SJCRH30 (cell line): ENCODE measurements around the gene CIDEA. TPM values are rescaled to one million over a fixed set of nuclear protein-coding genes. Genes with fewer than 3 reads are reported as not detected.
A peak's percentile ranks its signal among the peaks of the same experiment; 100 is the strongest.

Source experiments
- DNase-seq, 2 experiments: peaks; one replicate each; pipeline ENCODE4 v3.0.0-alpha.2; 2015 to 2020
- H3K27ac ChIP-seq: fragments of 250-450 bp; sonication (Bioruptor Pico); 2 replicates; pipeline ENCODE4 v1.5.1; 2020; ENCODE audit warnings: mild to moderate bottlenecking, moderate library complexity
- H3K27me3 ChIP-seq: fragments of 250-450 bp; sonication (Bioruptor Pico); 2 replicates; pipeline ENCODE4 v1.5.1; 2020; ENCODE audit warnings: mild to moderate bottlenecking, moderate library complexity
- H3K36me3 ChIP-seq: fragments of 250-450 bp; sonication (Bioruptor Pico); 2 replicates; pipeline ENCODE4 v1.5.1; 2020; ENCODE audit warnings: mild to moderate bottlenecking, moderate library complexity
- H3K4me1 ChIP-seq: fragments of 250-450 bp; sonication (Bioruptor Pico); 2 replicates; pipeline ENCODE4 v1.5.1; 2020; ENCODE audit warnings: mild to moderate bottlenecking, moderate library complexity
- H3K4me3 ChIP-seq: fragments of 250-450 bp; sonication (Bioruptor Pico); 2 replicates; pipeline ENCODE4 v1.5.1; 2020; ENCODE audit warnings: mild to moderate bottlenecking, moderate library complexity
- H3K9me3 ChIP-seq: fragments of 250-450 bp; sonication (Bioruptor Pico); replicated peaks from 2 replicates; pipeline ENCODE4 v1.5.1; 2020; ENCODE audit warnings: mild to moderate bottlenecking, moderate library complexity
- total RNA-seq: library from RNA; depleted of rRNA; stranded (reverse); fragments of >200 nt; shearing (Covaris generic); gene quantifications from 2 replicates; pipeline ENCODE4 v1.2.3, GENCODE V29; 2014

The CIDEA gene
- total RNA-seq, 1 experiment from 2014 or later: not detected

GRCh38 chr18:12309683-12310198, 55.6 kb downstream of the CIDEA start:
- H3K27me3 ChIP-seq: no peaks in the 10 kb centered on the region
- no peaks in the 10 kb centered on the region for H3K4me1 ChIP-seq
- DNase-seq: no peak
- H3K36me3 ChIP-seq: peaks cover 36% of the 10 kb centered on the region
- no peaks in the 10 kb centered on the region for H3K9me3 ChIP-seq
- H3K27ac ChIP-seq: no peak overlapping the region
- peak overlapping the region; percentile 75 for H3K4me3 ChIP-seq

- peaks cover 36% of the 10 kb centered on the region for H3K36me3 ChIP-seq
- H3K27ac ChIP-seq: no peak overlapping the region
- H3K4me1 ChIP-seq: no peaks in the 10 kb centered on the region
- no peaks in the 10 kb centered on the region for H3K9me3 ChIP-seq
- no peak overlapping the region for H3K4me3 ChIP-seq
- H3K27me3 ChIP-seq: no peaks in the 10 kb centered on the region
- no peak for DNase-seq
Observed at GRCh38 chr18:12310762-12311161, 56.6 kb downstream of the CIDEA start.

- Histone ChIP-seq H3K27ac (no peak overlapping the region), H3K4me3 (no peak overlapping the region), H3K27me3 (no peaks in the 10 kb centered on the region), H3K36me3 (peaks cover 47% of the 10 kb centered on the region), H3K9me3 (no peaks in the 10 kb centered on the region), H3K4me1 (no peaks in the 10 kb centered on the region)
- DNase-seq: no peak
Observed at GRCh38 chr18:12312976-12313375, 58.8 kb downstream of the CIDEA start.

- Histone ChIP-seq H3K27me3 (no peaks in the 10 kb centered on the region), H3K36me3 (peaks cover 47% of the 10 kb centered on the region), H3K9me3 (no peaks in the 10 kb centered on the region), H3K27ac (no peak overlapping the region), H3K4me3 (no peak overlapping the region), H3K4me1 (no peaks in the 10 kb centered on the region)
- no peak for DNase-seq
Observed at GRCh38 chr18:12313530-12314245, 59.5 kb downstream of the CIDEA start.

GRCh38 chr18:12314591-12315305, 60.6 kb downstream of the CIDEA start:
- H3K36me3 ChIP-seq: peaks cover 45% of the 10 kb centered on the region
- H3K4me3 ChIP-seq: no peak overlapping the region
- DNase-seq: no peak
- no peaks in the 10 kb centered on the region for H3K9me3 ChIP-seq
- no peaks in the 10 kb centered on the region for H3K27me3 ChIP-seq
- H3K27ac ChIP-seq: no peak overlapping the region
- H3K4me1 ChIP-seq: no peaks in the 10 kb centered on the region

DNA sequence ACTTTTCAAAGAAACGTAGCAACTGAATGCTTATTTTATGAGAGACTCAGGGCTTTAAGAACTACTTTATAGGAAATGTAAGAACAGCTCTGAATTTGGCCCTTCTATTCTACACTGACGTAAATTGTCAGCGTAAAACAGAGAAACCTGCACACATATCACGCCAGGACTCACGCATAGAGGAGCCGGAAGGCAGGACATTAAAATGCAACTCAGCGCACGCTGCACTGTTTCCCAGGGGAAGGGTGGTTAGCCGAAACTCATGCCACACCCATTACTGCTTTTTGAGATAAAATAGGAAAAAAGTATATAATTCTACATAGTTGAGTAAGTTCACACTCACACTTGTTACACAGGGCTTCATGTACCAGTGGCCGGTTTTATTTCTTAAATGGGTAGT, 61.3 kb downstream of the CIDEA start:
- Histone ChIP-seq H3K27ac (no peak overlapping the region), H3K27me3 (no peaks in the 10 kb centered on the region), H3K9me3 (no peaks in the 10 kb centered on the region), H3K36me3 (peaks cover 45% of the 10 kb centered on the region), H3K4me1 (no peaks in the 10 kb centered on the region), H3K4me3 (no peak overlapping the region)
- DNase-seq: no peak

DNA sequence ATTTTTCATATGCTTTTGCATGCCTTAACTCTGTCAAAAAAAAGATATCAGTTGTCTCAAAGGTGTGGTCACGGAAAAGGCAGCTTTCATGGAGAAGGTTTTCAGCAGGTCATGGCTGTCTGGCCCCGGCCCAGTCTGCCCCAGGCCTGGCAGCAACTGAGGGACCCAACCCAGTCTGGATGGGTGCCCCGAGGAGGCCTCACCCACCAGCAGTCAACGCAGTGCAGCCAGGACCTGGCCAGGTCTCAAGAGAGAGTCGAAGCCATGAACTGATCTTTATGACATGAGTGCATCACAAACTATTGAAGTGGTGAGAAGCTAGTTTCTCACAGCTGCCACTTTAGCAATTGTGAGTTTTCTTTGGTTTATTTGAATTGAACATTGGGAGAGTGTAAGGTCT, 61.8 kb downstream of the CIDEA start:
- H3K27me3 ChIP-seq: no peaks in the 10 kb centered on the region
- no peak overlapping the region for H3K27ac ChIP-seq
- no peak for DNase-seq
- H3K36me3 ChIP-seq: peaks cover 43% of the 10 kb centered on the region
- H3K4me1 ChIP-seq: no peaks in the 10 kb centered on the region
- H3K9me3 ChIP-seq: no peaks in the 10 kb centered on the region
- no peak overlapping the region for H3K4me3 ChIP-seq

- H3K36me3 ChIP-seq: peaks cover 29% of the 10 kb centered on the region
- H3K27me3 ChIP-seq: no peaks in the 10 kb centered on the region
- H3K27ac ChIP-seq: no peak overlapping the region
- no peaks in the 10 kb centered on the region for H3K9me3 ChIP-seq
- no peak for DNase-seq
- no peak overlapping the region for H3K4me3 ChIP-seq
- no peaks in the 10 kb centered on the region for H3K4me1 ChIP-seq
Observed at GRCh38 chr18:12317664-12318333, 63.6 kb downstream of the CIDEA start.

GRCh38 chr18:12318334-12318697, 64.2 kb downstream of the CIDEA start:
- no peak for DNase-seq
- Histone ChIP-seq H3K27me3 (no peaks in the 10 kb centered on the region), H3K36me3 (peaks cover 27% of the 10 kb centered on the region), H3K4me3 (no peak overlapping the region), H3K4me1 (no peaks in the 10 kb centered on the region), H3K27ac (no peak overlapping the region), H3K9me3 (no peaks in the 10 kb centered on the region)

- Histone ChIP-seq H3K9me3 (no peaks in the 10 kb centered on the region), H3K4me3 (no peak overlapping the region), H3K36me3 (peaks cover 24% of the 10 kb centered on the region; the same call in 1 of the 2 replicates), H3K27ac (no peak overlapping the region), H3K4me1 (no peaks in the 10 kb centered on the region), H3K27me3 (no peaks in the 10 kb centered on the region)
- DNase-seq: no peak
Observed at GRCh38 chr18:12318857-12319256, 64.7 kb downstream of the CIDEA start.

- no peak overlapping the region for H3K4me3 ChIP-seq
- no peaks in the 10 kb centered on the region for H3K9me3 ChIP-seq
- no peak overlapping the region for H3K27ac ChIP-seq
- no peaks in the 10 kb centered on the region for H3K27me3 ChIP-seq
- no peak for DNase-seq
- H3K36me3 ChIP-seq: peaks cover 33% of the 10 kb centered on the region
- no peaks in the 10 kb centered on the region for H3K4me1 ChIP-seq
Observed at GRCh38 chr18:12321333-12321732, 67.2 kb downstream of the CIDEA start.

DNA sequence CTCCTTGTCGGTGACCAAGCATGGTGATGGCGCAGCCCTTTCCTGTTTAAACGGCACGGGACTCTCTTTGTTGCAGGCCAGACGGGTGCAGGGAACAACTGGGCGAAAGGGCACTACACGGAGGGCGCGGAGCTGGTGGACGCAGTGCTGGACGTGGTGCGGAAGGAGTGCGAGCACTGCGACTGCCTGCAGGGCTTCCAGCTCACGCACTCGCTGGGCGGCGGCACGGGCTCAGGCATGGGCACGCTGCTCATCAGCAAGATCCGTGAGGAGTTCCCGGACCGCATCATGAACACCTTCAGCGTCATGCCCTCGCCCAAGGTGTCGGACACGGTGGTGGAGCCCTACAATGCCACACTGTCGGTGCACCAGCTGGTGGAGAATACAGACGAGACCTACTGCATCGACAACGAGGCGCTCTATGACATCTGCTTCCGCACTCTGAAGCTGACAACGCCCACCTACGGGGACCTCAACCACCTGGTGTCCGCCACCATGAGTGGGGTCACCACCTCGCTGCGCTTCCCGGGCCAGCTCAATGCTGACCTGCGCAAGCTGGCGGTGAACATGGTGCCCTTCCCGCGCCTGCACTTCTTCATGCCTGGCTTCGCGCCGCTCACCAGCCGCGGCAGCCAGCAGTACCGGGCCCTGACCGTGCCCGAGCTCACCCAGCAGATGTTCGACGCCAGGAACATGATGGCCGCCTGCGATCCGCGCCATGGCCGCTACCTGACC, 71.0 kb downstream of the CIDEA start:
- Histone ChIP-seq H3K4me3 (no peak overlapping the region), H3K4me1 (peaks cover 5% of the 10 kb centered on the region; the same call in 1 of the 2 replicates), H3K27ac (no peak overlapping the region), H3K9me3 (no peaks in the 10 kb centered on the region), H3K36me3 (peaks cover 34% of the 10 kb centered on the region), H3K27me3 (no peaks in the 10 kb centered on the region)
- DNase-seq: no peak

DNA sequence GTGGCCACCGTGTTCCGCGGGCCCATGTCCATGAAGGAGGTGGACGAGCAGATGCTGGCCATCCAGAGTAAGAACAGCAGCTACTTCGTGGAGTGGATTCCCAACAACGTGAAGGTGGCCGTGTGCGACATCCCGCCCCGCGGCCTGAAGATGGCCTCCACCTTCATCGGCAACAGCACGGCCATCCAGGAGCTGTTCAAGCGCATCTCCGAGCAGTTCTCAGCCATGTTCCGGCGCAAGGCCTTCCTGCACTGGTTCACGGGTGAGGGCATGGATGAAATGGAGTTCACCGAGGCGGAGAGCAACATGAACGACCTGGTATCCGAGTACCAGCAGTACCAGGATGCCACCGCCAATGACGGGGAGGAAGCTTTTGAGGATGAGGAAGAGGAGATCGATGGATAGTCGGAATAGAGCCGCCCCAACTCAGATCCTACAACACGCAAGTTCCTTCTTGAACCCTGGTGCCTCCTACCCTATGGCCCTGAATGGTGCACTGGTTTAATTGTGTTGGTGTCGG, 71.6 kb downstream of the CIDEA start:
- DNase-seq: no peak
- peaks cover 31% of the 10 kb centered on the region for H3K36me3 ChIP-seq
- H3K27me3 ChIP-seq: no peaks in the 10 kb centered on the region
- no peak overlapping the region for H3K4me3 ChIP-seq
- no peak overlapping the region for H3K27ac ChIP-seq
- no peaks in the 10 kb centered on the region for H3K9me3 ChIP-seq
- H3K4me1 ChIP-seq: peaks cover 5% of the 10 kb centered on the region; the same call in 1 of the 2 replicates

DNA sequence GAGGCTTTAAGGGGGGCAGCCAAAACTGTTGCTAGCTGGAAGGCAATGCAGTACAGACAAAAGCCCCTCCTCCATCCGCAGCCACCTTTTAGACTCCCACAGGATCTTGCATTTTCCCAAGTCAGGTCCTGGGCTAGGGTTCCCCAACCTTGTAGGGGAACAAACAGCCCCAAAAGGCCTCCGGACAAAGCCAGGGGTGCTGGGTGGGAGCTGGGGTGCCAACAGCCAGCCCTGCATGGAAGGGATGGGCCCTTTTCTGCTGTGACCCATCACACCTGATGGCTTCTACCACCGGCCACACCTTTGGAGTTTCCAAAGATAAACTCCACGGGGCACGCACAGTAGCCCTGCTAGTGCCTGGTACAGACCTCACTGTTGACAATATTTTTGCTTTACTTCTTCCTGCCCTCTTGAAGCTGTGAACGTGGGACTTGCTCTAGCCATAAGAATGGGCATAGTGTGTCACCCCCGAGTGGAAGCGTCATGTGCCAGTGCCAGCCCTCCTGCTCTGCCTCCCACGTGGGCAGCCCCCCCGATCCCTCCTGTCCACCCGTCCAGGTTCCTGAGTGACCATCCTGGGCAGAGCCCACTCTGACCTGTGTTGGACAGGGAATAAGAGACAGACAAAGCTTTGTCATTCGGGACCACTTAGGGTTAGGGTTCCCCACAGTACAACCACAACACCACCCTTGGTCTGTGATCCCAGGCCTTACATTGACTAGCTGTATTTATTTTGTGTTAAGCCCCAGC, 72.7 kb downstream of the CIDEA start:
- Histone ChIP-seq H3K4me3 (no peak overlapping the region), H3K27me3 (no peaks in the 10 kb centered on the region), H3K36me3 (peaks cover 28% of the 10 kb centered on the region), H3K27ac (no peak overlapping the region), H3K9me3 (no peaks in the 10 kb centered on the region), H3K4me1 (peaks cover 5% of the 10 kb centered on the region; the same call in 1 of the 2 replicates)
- no peak for DNase-seq
